GM12891 (cell line): ENCODE measurements around the gene UVSSA.
A peak's percentile ranks its signal among the peaks of the same experiment; 100 is the strongest.

ENCODE experiments used
- DNase-seq: peaks from one replicate; pipeline ENCODE4 v3.0.0; 2011; ENCODE audit warnings: low spot score; ENCODE audit not compliant: insufficient read length
- FAIRE-seq: peaks from 2 replicates; lab custom pipeline; 2011; peaks lifted over from hg19 to GRCh38; lab: Jason Lieb, UNC
- PAX5 ChIP-seq: IDR thresholded peaks from 2 replicates; pipeline ENCODE4 v1.6.1; 2011; ENCODE audit warnings: low read length, moderate library complexity, mild to moderate bottlenecking; ENCODE audit not compliant: insufficient read depth, severe bottlenecking
- POLR2A ChIP-seq: IDR thresholded peaks from 2 replicates; pipeline ENCODE4 v1.6.1; 2011; ENCODE audit warnings: low read depth, low read length, control low read depth
- POLR2AphosphoS5 ChIP-seq: IDR thresholded peaks from 2 replicates; pipeline ENCODE4 v1.6.1; 2011; ENCODE audit warnings: low read depth, low read length, control low read depth
- POU2F2 ChIP-seq: IDR thresholded peaks from 2 replicates; pipeline ENCODE4 v1.6.1; 2011; ENCODE audit warnings: low read depth, mild to moderate bottlenecking, control low read depth, low read length, moderate library complexity
- SPI1 ChIP-seq: IDR thresholded peaks from 2 replicates; pipeline ENCODE4 v1.6.1; 2011; ENCODE audit warnings: low read depth, low read length, control low read depth
- TAF1 ChIP-seq: IDR thresholded peaks from 2 replicates; pipeline ENCODE4 v1.6.1; 2011; ENCODE audit warnings: low read depth, low read length, control low read depth

Gene UVSSA

DNA sequence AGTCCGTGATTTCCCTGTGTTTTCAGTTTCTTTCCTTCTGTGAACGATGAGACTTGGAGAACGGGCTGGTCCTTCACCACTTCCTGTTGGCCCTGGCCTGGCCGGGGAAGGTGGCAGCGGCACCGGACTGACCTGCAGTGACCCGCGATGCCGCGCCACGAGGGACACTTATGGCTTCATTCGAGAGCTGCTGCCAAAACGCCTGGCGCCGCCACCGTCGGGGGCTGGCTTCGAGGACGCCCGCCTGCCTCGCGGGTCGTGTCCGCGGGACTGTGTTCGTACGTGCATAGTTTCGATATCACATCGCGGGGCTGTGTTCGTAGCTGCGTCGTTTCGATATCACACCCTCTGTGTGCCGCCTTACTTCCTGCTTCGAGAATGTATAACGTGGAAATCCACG is 7.5 kb upstream of the UVSSA start:
- FAIRE-seq (no peak), DNase-seq (no peak)
- TF ChIP-seq POLR2A, result no peak
- TF ChIP-seq TAF1, result no peak
- no peak for TF ChIP-seq PAX5
- TF ChIP-seq POLR2AphosphoS5, result no peak
- TF ChIP-seq SPI1, result no peak
- no peak for TF ChIP-seq POU2F2

DNA sequence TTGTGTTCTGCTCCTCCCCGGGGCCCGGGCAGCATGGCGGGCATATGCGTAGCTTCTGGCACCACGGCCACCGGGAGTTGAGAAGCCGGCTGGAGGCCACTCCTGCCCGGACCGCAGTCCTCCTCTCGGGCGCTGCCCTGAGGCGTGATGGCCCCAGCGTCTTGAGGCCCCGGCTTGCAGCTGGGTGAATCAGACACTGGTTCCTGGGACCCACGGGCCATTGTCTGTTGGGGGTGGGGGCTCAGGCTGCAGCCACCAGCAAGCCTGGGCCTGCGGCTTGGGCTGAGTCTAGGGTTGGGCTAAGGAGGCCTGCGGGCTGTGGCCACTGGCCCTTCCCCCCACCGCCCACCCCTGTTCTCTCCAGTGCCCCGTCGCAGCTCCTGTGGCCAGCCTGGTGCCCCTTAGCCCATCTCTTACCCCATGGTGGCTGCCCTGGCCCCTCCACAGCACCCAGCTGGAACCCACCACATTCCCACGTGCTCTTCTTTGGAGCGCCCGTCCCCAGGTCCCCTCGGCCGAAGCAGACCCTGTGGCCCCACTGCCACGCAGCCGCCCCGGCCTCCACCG is 6.7 kb upstream of the UVSSA start:
- TF ChIP-seq POLR2AphosphoS5 (no peak), POLR2A (no peak), POU2F2 (no peak), TAF1 (no peak), SPI1 (no peak), PAX5 (no peak)
- FAIRE-seq, result no peak

DNA sequence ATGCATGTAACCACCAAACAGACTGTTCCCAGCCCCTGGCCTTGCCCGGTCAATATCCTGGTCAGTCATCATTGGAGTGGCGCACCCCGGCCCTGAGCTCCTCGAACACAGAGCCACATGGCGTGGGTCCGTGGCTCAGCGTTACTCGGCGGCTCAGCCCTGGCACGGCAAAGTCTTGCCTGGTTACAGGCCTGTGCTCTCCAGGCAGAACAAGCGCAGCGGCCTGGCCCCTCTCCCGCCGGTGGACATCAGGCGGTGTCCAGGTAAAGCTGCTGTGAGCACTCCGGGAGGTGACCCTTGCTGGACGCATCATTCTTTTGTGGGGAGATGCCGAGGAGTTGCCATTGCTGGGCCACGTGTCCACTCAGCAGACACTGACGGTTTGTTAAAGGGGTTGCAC is 6.1 kb upstream of the UVSSA start:
- no peak for FAIRE-seq
- TF ChIP-seq POLR2AphosphoS5 (no peak), SPI1 (no peak), PAX5 (no peak), TAF1 (no peak), POLR2A (no peak), POU2F2 (no peak)
- no peak for DNase-seq

More for the DNA sequence above, 6.7 kb upstream of the UVSSA start:
- no peak for DNase-seq

DNA sequence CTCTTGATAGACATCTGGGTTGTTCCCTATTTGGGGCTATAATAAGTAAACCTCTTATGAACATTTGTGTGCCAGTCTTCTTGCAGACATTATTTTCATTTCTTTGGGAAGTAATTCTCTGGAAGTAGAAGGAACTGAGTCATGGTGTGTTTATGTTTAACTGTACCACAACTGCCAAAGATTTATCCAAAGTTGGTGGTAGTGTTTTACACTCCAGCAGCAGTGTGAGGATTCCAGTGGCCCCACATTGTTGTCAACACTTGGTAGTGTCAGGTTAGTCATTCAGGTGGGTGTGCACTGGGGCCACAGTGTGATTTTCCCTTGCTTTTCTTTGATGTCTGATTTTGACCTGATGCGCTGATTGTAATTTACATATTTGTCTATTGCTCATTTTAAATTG is 5.0 kb upstream of the UVSSA start:
- TF ChIP-seq SPI1 (no peak), POLR2AphosphoS5 (no peak), PAX5 (no peak), POU2F2 (no peak), POLR2A (no peak), TAF1 (no peak)
- DNase-seq (no peak), FAIRE-seq (no peak)

DNA sequence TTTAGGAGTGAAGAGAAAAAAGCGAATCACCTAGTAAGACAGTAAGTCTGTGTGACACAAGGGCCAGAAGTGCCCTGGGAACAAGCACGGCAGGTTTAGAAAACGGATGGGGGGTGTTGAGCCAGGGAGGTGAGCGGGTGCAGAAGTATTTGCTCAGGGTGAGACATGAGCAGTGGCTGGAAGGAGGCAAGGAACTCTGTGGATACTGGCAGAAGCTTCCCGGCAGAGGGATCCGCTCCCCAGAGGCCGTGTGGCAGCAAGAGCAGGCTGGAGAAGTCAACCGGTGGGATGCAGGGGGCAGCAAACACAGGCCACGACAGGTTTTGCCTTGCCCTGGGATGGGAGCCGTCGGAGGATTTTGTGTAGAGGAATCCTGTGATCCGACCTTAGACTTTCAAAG is 2.3 kb upstream of the UVSSA start:
- FAIRE-seq, result no peak
- DNase-seq, result no peak
- TF ChIP-seq SPI1, result no peak
- no peak for TF ChIP-seq POLR2A
- TF ChIP-seq PAX5, result no peak
- TF ChIP-seq POLR2AphosphoS5, result no peak
- no peak for TF ChIP-seq TAF1
- no peak for TF ChIP-seq POU2F2

DNA sequence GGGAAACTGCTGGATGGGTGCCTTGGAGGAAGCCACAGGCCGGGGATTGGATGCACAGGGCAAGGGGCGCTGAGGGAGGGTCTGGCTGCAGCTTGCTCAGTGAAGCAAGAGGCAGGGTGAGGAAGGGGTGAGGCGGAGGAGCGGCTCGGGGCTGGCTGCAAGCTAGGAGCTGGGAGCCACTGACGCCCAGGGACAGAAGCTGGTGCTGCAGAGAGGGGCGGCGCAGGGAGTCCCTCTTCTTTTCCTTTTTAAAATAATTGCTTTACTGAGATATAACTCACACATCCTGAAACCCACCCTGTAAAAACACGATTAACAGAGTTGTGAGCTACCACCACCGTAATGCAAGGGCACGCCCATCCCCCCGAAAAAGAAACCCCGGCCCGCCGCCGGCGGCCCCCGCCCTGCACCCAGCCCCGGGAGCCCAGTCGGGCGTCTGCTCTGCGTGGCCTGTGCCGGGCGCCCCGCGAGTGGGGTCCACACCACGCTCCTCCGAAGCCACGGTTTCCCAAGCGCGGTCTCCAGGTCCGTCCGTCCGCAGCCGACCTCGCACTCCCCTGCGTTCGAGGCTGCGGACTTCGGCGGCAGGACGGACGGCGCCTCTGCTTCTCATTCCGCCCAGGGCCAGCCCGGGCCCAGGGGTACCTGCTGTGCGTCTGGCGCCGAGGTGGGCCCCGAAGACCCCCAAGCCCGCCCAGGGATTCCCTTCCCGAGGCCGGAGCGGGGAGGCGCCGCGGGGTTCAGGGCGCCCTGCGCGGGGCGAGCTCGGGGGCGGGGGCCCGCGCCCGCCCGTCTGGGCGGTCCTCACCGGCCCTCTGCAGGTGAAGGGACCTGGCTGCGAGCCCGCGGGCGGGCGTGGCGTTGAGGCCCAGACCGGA is 866 bp upstream of the UVSSA start:
- TF ChIP-seq TAF1 (no peak), POU2F2 (no peak), PAX5 (no peak), SPI1 (no peak), POLR2A (no peak), POLR2AphosphoS5 (no peak)
- FAIRE-seq, result peak; percentile 31

DNA sequence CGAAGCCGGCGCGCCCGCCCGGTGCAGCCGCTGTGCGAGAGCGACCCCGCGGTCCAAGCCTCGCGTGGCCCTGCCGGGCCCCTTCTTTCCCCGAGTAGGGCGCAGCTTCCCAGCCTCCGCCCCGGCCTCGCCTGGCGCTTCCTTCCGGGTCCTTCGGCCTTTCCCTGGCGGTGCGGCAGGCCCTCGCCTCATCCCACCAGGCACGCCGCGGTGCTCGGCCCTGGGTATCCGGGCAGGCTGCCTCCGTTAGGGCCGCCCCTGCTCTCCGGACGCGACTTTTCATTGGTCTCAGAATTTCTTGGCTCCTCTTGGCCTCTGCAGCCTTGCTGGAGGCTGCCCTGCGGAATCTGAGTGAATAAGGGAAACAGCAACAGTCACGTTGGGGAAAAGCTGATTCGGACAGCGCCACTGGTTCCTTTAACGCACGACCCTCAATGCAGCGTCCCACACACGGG is 429 bp downstream of the UVSSA start:
- FAIRE-seq (no peak), DNase-seq (peak; percentile 76)
- TF ChIP-seq POLR2A, result peak; percentile 72
- no peak for TF ChIP-seq SPI1
- TF ChIP-seq POU2F2, result 0 out of 2 replicates have a peak, but pooled peaks have one; percentile 17
- 0 out of 2 replicates have a peak, but pooled peaks have one; percentile 17 for TF ChIP-seq TAF1

More for the DNA sequence above, 866 bp upstream of the UVSSA start:
- DNase-seq, result peak; percentile 65

DNA sequence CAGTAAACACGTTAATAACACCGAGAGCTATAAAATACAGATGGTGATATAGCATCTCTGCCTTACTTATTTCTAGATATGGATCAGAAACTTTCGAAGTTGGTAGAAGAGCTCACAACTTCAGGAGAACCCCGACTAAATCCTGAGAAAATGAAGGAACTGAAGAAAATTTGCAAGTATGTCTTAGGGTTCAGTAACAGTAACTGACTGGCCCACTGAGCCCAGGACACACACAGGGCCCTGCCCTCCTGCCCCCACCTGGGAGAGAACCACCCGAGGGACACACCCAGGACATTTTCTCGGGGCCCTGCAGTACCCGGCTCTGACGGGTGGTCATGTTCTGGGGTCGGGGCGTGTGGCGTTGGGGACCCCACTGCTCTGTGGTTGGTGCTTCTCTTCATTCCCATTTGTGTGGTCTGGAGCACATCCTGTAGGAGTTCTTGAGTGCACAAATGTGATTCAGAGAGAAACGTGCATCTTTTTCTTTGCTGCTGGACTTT is 1.1 kb downstream of the UVSSA start:
- FAIRE-seq (no peak), DNase-seq (no peak)
- TF ChIP-seq SPI1 (no peak), POLR2A (no peak), PAX5 (no peak), TAF1 (no peak), POU2F2 (no peak), POLR2AphosphoS5 (no peak)

DNA sequence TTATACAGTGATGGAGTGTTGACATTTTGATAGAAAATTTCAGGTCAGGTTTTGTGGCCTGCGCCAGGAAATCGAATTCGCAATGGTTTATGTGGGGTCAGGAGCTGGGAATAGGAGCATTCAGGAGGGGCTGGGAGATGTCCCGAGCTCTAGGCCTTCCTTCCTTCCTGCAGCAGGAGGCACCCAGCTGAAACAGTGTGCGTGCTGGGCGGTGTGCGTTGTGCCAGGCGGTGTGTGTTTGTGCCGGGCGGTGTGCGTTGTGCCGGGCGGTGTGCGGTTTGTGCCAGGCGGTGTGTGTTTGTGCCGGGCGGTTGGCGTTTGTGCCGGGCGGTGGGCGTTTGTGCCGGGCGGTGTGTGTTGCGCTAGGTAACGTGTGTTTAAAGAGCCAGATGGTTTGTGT is 1.7 kb downstream of the UVSSA start:
- DNase-seq (no peak), FAIRE-seq (no peak)
- TF ChIP-seq POLR2AphosphoS5, result no peak
- no peak for TF ChIP-seq SPI1
- no peak for TF ChIP-seq TAF1
- no peak for TF ChIP-seq POLR2A
- TF ChIP-seq POU2F2, result no peak
- no peak for TF ChIP-seq PAX5
